Activated CD8-positive, alpha-beta memory T cell treated with anti-CD3 and anti-CD28 coated beads, Interleukin-2, amount 50 U/mL, for 24 hours (primary cell): Measurements from ENCODE around the gene GP1BB.
"Not testable (repeated sequence)": the region's sequence is repeated elsewhere in the genome, so short reads cannot be mapped to it uniquely, and the experiment has no call there.

Source experiments
- DNase-seq: peaks from one replicate; pipeline ENCODE4 v3.0.0-alpha.2; 2020; ENCODE audit errors: extremely low read depth

Gene GP1BB

DNA sequence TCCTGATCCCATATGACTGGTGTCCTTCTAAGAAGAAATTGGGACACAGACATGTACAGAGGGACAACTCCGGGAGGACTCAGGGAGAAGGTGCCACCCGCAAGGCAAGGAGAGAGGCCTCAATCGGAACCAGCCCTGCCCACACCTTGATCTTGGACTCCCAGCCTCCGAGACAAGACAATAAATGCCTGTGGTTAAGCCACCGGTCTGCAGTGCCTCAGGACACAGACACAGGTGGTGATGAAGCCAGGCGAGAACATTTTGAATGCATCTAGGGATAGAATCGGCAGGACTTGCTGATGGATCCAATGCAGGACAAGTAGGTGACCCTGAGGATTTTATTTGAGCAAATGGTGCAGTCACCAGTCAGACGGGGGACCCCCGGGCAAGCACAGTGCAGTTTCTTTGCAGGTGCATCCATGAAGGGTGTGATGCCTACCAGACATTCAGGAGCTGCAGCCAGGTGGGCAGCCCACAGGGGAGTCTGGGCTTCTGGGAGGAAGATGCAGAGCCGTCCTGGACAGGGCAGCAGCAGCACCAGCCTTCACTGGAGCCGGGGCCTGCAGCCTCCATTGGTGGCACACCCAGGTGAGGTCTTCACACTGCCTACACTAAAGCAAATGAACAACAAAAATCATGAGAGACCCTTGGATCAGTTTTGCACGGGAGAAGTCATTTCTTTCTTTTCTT is 29.2 kb upstream of the GP1BB start:
- no peak for DNase-seq

DNA sequence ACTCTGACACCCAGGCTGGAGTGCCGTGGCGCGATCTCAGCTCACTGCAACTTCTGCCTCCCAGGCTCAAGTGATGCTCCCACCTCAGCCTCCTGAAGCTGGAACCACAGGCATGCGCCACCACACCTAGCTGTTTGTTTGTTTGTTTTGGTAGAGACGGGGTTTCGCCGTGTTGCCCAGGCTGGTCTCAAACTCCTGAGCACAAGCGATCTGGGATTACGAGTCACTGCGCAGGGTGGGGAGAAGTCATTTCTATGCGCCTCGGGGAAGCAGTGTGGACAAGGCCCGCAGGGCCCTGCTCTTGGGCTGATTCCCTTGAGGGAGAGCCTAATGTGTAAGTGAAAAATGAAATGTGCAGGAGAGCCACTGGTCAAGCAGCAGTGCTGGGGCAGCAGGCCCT is 28.6 kb upstream of the GP1BB start:
- no peak for DNase-seq

DNA sequence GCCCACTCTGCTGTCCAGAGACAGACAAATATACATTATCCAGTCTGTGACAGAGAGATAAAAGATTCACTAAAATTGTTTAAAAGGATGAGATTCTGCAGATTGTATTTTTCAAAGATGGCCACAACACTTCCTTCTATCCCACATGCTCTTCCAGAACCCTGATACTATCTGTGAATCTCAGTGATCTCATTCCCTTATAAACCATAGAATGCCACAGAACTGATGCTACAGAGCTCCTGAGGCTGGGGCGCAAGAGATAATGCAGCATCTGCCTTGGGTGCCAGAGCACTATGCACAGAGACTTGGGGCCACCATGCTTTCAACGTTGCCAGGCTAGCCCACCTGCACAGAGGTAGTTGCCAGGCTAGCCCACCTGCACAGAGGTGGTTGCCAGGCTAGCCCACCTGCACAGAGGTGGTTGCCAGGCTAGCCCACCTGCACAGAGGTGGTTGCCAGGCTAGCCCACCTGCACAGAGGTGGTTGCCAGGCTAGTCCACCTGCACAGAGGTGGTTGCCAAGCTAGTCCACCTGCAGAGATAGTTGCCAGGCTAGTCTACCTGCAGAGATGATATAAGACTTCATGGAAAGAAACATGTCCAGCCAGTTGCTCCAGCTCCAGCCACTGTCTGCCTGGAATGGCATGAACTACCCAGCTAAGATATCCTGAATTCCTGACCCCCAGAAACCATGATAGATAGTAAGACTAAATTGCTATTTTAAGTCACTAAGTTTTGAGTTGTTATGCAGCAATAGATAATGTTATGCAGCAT is 26.6 kb upstream of the GP1BB start:
- no peak for DNase-seq

DNA sequence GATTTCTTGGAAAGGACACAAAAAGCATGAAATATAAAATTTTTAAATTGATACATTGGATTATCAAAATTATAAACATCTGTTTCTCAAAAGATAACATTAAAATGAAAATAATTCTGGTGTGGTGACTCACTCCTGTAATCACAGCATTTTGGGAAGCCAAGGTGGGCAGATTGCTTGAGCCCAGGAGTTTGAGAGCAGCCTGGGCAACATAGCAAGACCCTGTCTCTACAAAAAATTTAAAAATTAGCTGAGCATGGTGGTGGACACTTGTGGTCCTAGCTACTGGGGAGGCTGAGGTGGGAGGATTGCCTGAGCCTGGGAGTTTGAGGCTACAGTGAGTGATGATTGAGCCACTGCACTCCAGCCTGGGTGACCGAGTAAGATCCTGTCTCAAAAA is 25.5 kb upstream of the GP1BB start:
- DNase-seq = not testable (repeated sequence)

DNA sequence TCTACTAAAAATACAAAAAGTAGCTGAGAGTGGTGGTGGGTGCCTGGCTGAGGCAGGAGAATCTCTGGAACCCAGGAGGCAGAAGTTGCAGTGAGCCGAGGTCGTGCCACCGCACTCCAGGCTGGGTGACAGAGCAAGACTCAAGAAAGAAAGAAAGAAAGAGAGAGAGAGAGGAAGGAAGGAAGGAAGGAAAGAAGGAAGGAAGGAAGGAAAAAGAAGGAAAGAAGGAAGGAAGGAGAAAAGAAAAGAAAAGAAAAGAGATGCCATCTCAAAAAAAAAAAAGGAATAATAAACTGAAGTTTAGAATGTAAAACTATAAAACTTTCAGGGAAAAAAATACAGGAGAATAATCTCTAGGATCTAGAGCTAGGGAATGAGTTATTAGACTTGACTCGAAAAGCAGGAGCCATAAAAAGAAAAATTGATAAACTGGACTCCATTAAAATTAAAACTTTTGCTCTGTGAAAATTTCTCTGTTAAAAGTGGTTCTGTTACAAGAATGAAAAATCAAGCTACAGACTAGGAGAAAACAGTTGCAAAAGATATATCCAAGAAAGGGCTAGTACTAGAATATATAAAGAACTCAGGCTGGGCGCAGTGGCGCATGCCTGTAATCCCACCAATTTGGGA is 22.4 kb upstream of the GP1BB start:
- DNase-seq = no peak

DNA sequence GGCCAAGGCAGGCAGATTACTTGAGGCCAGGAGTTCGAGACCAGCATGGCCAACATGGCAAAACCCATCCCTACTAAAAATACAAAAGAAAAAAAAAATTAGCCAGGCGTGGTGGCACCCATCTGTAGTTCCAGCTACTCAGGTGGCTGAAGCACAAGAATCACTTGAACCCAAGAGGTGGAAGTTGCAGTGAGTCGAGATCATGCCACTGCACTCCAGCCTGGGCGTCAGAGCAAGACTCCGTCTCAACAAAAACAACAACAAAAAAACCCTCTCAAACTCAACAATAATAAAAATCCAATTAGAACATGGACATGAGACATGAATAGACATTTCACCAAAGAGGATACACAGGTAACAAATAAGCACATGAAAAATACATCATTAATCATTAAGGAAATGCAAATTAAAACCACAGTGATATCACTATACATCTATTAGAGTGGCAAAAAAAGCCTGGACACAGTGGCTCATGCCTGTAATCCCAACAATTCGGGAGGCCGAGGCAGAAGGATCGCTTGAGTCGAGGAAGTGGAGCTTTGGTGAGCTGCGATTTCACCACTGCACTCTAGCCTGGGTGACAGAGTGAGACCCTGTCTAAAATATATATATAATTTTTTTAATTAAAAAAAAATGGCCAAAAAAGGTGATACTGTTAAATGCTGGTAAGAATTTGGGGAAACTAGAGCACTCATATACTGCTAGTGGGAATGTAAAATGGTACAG is 21.8 kb upstream of the GP1BB start:
- DNase-seq = no peak

DNA sequence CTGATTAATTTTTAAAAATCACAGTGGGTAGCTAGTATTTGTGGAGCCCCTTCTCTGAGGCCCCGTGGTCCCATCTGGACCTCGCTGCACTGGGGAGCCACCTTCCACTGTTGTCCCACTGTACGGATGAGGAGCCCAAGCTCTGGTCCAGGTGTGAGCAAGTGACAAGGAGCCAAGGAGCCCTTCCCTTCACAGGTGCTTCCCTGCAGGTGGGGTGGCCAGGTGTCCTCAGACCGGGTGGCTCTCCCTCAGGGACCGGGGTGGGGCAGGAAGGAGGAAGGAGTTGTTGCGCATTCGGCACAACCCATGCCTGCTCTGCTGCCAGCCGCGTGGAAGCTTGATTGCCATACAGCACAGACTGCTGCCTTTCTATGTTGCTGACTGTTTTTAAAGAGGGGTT is 19.5 kb upstream of the GP1BB start:
- no peak for DNase-seq

DNA sequence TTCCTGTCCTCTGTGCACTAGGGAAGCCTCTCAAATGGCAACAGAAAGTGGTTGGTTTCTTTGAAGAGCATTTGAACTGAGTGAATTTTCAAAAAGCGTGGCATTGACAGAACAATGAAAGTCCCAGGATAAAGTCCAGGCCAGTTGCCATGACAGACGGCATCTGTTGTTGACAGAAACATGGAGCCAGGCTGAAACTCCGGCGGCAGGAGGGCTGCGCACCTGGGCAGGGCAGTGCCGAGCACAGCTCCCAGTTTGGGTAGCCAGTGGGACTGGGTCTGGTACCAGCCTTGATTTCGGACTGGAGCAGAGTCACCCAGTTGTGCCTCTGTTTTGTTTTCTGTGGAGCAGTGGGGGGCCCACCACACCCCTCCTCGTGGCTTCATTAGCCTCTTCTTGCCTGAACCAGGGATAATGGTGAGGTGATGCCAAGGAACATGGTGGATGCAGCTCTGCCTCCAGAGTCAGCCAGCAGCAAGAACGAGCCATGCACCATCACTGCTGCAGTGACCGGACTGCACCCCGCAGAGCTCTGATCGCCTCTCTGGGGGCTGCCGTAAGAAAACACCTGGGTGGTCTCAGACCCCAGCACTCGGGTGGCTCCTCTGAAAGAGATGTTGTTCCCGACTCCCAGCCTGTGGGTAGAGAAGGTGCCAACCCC is 18.9 kb upstream of the GP1BB start:
- DNase-seq = no peak

DNA sequence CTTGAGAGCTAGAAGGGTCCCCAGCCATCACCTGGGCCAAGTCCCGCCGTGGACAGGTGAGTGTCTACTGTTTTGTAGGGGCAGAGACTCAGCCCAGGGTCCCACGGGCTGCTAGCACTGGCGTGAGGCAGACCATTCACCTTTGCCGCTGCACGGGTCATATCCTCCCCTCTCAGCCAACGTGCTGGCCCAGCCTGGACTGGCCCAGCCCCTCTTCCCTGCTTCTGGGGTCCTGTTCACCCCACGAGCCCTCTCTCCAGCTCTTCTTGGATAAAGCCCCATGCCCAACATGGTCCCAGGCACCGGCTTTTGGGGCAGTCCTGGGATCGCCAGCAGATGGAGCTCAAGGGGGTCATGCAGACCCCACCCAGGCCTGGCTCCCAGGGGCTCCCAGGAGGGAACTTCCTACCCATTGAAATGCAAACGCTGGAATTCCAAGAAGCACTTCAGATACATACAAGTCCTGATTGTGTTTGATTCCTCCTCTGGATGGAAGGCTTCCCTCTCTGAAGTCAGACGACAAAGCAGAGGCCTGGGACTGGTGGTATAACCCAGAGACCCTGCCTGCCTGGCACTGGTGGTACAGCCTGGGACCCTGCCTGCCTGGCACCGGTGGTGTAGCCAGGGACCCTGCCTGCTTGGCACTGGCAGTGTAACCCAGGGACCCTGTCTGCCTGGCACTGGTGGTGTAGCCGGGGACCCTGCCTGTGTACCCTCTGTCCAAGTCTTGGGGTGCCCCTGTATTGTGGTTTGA is 18.0 kb upstream of the GP1BB start:
- DNase-seq = no peak

DNA sequence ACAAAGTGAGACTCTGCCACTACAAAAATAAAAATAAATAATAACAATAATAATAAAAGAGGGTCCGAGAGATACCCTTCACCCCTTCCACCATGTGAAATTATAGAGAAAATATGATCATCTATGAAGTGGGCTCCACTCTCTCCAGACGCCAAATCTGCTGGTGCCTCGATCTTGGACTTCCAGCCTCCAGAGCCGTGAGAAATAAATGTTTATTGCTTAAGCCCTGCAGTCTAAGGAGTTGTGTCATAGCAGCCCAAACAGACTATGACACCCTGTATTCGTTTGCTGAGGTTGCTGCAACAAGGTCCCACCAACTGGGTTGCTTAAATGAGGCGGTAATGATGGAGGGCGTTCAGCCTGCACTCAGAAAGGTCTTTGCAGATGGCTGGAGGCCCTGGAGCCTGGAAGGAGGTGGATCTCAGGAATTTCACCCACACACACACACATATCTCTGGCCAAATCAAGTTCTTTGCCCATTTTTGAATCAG is 16.6 kb upstream of the GP1BB start:
- no peak for DNase-seq

DNA sequence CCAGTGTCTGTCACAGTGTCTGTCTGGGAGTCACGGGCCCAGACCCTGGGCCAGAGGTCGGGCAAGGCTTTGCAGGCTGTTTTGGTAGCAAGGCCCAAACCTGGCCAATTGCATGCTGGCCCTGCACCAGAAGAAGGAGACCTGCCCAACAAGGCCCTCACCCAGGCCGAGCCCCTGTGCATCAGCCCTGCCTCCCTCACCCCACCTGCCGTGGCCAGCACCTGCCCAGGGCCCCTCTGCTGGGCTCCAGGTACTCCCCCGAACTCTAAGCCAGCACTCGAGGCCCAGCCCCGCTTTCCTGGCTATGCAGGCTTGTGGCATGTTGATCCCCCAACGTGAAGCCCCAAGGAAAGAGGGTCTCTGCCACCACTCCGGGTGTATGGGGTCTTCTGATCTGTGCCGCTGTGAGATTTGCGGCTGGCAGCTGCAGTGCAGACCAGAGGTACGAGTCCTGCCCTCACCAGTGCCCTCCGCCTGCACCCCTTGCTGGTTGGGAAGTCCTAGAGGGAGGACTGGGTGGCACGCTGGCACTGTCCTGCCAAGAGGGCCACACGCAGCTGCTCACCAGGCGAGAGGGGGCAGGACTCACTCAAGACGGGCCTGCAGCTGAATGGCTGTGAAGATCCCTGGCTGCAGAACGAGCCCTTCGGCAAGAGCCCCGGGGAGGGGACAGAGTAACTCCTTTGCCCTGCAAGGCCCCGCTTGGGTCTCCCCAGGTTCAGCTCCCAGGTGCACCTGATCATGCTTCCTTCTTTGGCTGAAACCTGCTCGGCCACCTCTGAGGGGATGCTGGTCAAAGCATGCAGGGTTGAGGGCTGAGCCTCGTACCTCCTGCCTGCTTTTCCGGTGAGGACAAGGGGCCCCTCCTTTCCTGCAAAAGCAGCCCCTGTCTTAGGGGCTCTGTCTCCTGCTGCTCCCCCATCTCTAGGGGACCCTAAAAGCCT is 15.7 kb upstream of the GP1BB start:
- no peak for DNase-seq

DNA sequence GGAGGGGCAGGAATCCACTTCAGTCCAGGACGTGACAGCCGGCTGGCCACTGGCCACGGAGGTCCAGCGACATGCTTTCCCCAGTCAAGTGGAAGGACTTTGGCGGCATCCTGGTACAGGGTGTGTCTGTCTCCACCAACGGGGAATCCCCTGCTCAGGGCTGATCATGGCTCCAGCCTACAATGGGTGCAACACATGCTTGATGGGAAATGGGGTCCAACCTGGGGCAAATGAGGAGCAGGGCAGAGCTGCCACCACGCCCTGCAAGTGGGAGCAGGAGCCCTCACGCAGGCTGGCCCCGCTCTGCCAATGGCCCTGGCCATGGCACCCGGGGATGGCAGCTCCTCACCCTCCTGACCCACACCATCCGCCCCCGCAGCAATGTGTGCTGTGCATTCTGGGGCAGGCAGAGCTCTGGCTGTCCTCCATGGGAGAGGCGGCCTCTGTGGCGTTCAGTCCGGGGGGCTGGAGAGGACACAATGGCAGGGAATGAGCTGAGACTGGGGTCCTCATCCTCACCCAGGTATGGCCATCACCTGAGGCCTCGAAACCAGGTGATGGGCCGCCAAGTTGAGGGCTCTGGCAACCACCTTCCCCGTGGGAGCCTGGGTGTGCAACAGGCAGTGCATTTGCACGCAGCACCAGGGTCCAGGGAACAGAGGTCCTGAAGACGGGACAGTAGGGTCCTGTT is 14.9 kb upstream of the GP1BB start:
- DNase-seq = no peak

DNA sequence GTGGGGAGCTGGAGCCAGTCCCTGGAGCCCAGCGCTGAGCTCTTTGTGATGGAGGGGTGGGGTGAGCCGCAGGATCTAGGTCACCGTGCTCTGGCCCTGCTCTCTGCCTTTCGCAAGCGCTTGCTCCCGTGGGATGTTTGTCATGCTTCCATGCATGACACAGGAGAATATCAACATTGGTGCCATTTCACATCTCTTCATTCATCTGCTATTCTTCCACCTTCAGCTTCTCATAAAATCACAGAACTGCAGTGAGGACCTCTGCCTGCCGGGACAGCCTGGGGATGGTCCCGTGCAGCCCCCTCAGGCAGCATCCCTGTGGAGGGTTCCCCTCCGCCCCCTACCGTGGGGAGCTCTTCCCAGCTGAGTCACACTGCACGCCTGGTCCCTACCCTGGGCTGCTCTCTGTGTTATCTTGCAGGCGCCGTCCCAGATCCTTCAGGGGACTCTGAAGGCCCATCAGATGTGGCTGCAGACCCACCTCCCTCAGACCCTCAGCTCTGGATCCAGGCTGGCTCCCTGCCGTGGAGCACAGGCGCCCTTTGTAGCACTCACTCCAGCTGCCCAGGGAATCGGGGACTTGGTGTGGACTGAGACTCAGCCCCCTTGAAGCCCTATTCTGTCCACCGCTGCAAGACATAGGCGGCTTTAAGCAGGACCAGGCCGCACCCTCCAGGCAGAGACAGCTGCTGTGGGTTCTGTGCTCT is 14.1 kb upstream of the GP1BB start:
- no peak for DNase-seq

DNA sequence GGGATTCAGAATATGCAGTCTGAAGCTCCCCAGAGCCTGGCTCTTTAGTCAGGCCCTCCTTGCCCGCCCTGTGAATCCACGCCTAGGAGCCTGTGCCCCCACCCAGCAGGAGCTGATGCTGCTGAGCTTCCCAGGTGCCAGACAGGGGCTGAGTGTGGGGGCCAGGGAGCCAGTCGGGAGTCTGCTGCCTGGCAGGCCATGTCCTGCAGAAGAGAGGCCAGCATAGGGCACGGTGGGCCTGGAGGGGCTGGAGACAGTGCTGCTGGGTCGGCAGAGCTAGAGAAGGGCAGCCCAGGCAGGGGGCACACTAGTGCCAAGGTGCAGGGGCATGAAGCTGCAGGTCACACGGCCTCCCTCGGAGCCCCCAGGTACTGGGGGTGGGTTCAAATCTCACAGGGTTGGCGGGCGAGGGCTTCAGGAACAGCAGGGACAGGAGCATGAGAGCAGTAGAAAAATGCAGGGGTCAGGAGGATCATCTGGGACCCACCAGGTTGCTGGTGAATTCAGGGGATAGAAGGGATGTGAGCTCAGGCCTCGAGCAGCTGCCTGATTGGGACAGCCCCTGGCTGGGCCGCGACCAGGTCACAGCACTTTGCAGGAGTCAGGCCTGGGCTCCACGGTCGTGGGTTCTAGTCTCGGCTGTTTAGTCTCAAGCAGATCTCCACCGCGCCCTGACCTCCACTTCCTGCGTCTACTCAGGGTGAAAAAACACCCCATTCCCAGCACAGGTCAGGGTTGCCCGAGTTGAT is 13.1 kb upstream of the GP1BB start:
- DNase-seq = no peak

DNA sequence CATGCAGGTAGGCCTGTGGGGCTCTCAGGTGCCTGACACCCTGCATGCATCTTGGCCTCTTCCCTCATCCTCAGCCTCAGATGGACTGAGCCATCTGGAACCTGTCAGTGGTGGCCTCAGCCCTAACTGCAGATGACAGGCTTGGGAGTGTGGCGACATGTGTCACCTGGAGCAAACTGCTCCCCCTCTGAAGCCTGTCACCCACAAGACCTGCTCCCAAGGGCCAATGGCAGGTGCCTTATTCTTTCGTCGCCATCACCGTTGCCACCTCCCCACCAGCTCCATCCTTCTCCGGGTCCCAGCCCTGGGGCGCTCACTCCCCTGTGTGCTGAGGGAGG is 12.6 kb upstream of the GP1BB start:
- DNase-seq = no peak

DNA sequence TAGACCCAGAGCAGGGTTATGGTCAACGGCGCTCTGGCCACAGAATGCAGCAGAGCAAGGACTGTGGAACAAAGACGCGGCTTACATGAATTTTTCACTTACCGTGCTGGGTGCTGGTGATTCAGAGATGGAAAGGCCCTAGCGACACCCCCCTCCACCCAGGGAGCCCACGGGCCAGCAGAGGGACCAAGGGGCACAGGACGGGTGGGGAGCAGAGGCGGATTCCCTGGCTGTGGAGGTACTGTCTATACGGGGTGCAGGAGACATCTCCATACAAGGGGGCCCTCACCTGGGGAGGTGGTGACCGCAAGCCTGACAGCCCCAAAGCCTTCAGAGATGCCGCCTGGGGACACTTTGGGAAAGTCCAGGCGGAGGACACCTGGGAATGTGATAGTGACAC is 10.1 kb upstream of the GP1BB start:
- DNase-seq = no peak

DNA sequence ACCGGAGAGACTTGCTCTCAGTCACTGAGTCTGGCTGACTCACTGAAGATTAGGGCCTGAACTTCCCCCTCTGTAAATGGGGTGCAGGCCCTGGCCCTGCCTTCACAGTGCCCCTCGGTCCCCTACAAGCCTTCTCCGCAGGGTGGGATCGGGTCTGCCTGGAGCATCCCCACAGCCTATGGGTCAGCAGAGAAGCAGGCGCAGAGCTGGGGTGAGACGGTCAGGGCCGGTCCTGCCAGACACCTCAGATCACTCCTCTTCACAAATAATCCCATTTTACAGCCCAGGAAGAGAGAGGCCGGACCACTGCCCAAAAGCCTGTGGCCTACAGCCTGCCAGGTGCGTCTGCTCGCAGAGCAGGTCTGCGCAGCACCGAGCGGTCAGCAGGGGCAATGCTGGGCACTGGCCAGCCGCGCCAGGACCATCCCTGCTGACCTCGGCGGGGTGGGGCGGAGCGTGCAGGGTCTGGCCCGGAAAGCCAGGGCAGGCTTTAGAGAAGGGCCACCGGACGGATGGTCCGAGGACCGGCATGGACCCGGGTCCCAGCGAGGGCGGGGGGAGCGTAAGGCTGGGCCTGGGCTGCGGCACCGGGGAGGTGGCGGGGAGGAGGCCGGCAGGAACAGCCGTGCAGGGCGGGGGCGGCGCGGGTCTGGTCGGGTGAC is 9.6 kb upstream of the GP1BB start:
- no peak for DNase-seq
